K562 (cell line): ENCODE results near the gene ID4. TPM values are rescaled to one million over a fixed set of nuclear protein-coding genes. Genes with fewer than 3 reads are reported as not detected.

Experiments used
- ARID3B ChIP-seq: fragments of 250-450 bp; sonication (Bioruptor Pico); IDR thresholded peaks from 2 replicates; pipeline ENCODE4 v1.4.0; 2020; ENCODE audit warnings: borderline replicate concordance
- HDGF ChIP-seq: fragments of 450-650 bp; IDR thresholded peaks from 2 replicates; pipeline ENCODE4 v1.6.1; 2016
- HNRNPL ChIP-seq: fragments of 200-400 bp; formaldehyde crosslinking; IDR thresholded peaks from 2 replicates; pipeline ENCODE4 v1.6.1; 2017; ENCODE audit warnings: low read depth, mild to moderate bottlenecking, low read length
- MYNN ChIP-seq, 2 experiments: sonication (generic); formaldehyde crosslinking in 1 of 2; IDR thresholded peaks; 2 replicates each; pipeline versions ENCODE4 v1.5.0 to v1.6.1; 2016 to 2020; ENCODE audit warnings: antibody characterized with exemption in 1 of 2, missing genetic modification reagents in 1 of 2
- PHF8 ChIP-seq: fragments of 200-600 bp; sonication (generic); IDR thresholded peaks from 2 replicates; pipeline ENCODE4 v1.6.1; 2012; ENCODE audit warnings: mixed run types, mild to moderate bottlenecking, inconsistent platforms, low read length, moderate library complexity, borderline replicate concordance
- THAP7 ChIP-seq: fragments of 250-450 bp; sonication (Bioruptor Pico); IDR thresholded peaks from 2 replicates; pipeline ENCODE4 v1.5.0; 2021
- TOE1 ChIP-seq, 2 experiments: fragments of 450-650 bp in 1 of 2; sonication (generic) in 1 of 2; formaldehyde crosslinking in 1 of 2; IDR thresholded peaks; 2 replicates each; pipeline versions ENCODE4 v1.7.1 to v1.8.0; 2016 to 2022; ENCODE audit warnings: borderline replicate concordance in 2 of 2, mild to moderate bottlenecking in 2 of 2, antibody characterized with exemption in 1 of 2, inconsistent platforms in 1 of 2, low read depth in 1 of 2, missing genetic modification reagents in 1 of 2, moderate library complexity in 1 of 2
- XRCC3 ChIP-seq: fragments of 450-650 bp; IDR thresholded peaks from 2 replicates; pipeline ENCODE4 v1.6.1; 2017; ENCODE audit warnings: mild to moderate bottlenecking, moderate library complexity
- ZNF431 ChIP-seq: sonication (generic); formaldehyde crosslinking; IDR thresholded peaks from 2 replicates; pipeline ENCODE4 v1.8.0; 2022; ENCODE audit warnings: mild to moderate bottlenecking, missing genetic modification reagents
- polyA plus RNA-seq, 8 experiments: library from polyadenylated mRNA; depleted of rRNA in 4 of 8; stranded (reverse) in 5 of 8; unstranded in 3 of 8; fragments of >200 nt; fragmentation: Nextera tagmentation in 2 of 8; fragmentation: Illumina TruSeq in 1 of 8; extraction: Ambion mirVana in 2 of 8; extraction: Trizol in 1 of 8; gene quantifications; 2 replicates each; pipeline versions ENCODE4 v1.2.1 to v1.2.3, GENCODE V29; 2011 to 2014; ENCODE audit warnings: inconsistent platforms in 1 of 8, missing spikeins in 1 of 8
- total RNA-seq, 7 experiments: library from RNA; depleted of rRNA in 6 of 7; stranded (reverse); fragments of >200 nt in 6 of 7; fragmentation: Illumina TruSeq in 2 of 7; extraction: Trizol in 2 of 7; gene quantifications; 2 replicates each; pipeline versions ENCODE4 v1.2.1 to v1.2.3, GENCODE V29; 2011 to 2021; ENCODE audit warnings: low replicate concordance in 1 of 7

ID4 gene
- total and polyA plus RNA-seq, 9 of the 15 experiments (the other 6 are each of a cell fraction or from before 2014, with no cell fraction given): not detected

- TF ChIP-seq TOE1 (IDR thresholded peaks at IDR 0.05; ENCODE audit: borderline replicate concordance): no peak
- no peak for TF ChIP-seq TOE1 (CRISPR knock-in tag; IDR thresholded peaks at IDR 0.05; ENCODE audit: borderline replicate concordance, low read depth)
- no peak for TF ChIP-seq ARID3B (CRISPR knock-in tag)
- no peak for TF ChIP-seq HDGF
- TF ChIP-seq ZNF431 (CRISPR knock-in tag): no peak
- no peak for TF ChIP-seq MYNN (IDR thresholded peaks at IDR 0.05)
- no peak for TF ChIP-seq MYNN (CRISPR knock-in tag; IDR thresholded peaks at IDR 0.05)
- no peak for TF ChIP-seq HNRNPL
- no peak for TF ChIP-seq THAP7
- TF ChIP-seq XRCC3: no peak
- no peak for TF ChIP-seq PHF8
These were observed 12.6 kb downstream of the ID4 start (continued) for GRCh38 chr6:19849755-19850154.
